Measurements from ENCODE around the gene HPCAL1.

The HPCAL1 gene

DNA sequence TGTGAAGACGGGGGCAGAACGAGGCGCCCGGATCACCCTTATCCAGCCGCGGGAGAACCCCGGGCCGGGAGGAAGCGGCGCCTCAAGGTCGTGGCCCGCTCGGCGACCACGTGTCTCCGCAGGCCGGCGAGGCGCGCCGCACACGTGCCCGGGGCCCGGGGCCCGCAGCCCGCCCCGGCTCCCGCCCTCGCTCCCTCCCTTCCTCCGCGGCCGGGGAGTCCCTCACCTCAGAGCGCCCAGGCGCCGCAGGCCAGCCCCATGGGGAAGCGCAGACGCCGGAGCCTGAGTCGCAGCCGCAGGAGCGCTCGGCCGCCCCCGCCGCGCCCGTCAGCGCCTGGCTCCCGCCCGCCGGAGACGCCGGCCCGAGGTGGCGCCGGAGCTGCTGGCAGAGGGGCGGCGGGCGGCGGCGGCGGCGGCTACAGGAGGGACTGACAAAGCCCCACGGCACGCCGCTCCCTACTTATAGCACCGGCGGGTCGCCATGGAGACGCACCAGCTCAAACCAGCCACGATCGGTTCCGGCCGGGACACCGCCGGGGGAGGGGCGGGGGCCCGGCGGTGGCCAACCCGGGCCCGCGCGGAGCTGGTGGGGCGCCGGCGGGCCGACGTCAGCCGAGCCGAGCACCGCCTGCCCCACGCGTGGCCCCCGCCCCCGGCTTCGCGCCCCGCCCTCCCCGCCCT is 145.3 kb downstream of the HPCAL1 start, which contains the start of gene ODC1:
TSS of gene ODC1 (minus strand) at position 433 of the 681 bp plus-strand sequence. CDS start 3,295 bp downstream, outside the sequence.
- peaks cover 15 to 19% of the 10 kb centered on the region in 2 donors for H3K36me3 ChIP-seq (ENCODE audit: control insufficient read depth in 1 of 2, insufficient read depth in 2 of 2, low read length in 2 of 2)
- H3K9ac ChIP-seq (ENCODE audit: low read depth in 1 of 2, low read length in 2 of 2), result peak within 1 kb of the TSS; percentile 88 to 96
- no peaks in the 10 kb centered on the region for H3K9me3 ChIP-seq (ENCODE audit: control insufficient read depth in 1 of 2, low read length in 2 of 2)
- H3K27me3 ChIP-seq (ENCODE audit: control insufficient read depth in 1 of 2, insufficient read depth in 2 of 2, low read length in 2 of 2), result no peaks in the 10 kb centered on the region
- H3K4me3 ChIP-seq (ENCODE audit: low read depth in 1 of 2, low read length in 2 of 2), result peak within 1 kb of the TSS; percentile 71 to 74
- peak within 1 kb of the TSS; percentile 92 for H3K27ac ChIP-seq (ENCODE audit: low read depth, low read length)
- peaks cover 25 to 33% of the 10 kb centered on the region in 2 donors for H3K4me1 ChIP-seq (ENCODE audit: control insufficient read depth in 1 of 2, insufficient read depth in 2 of 2, low read length in 2 of 2)

DNA sequence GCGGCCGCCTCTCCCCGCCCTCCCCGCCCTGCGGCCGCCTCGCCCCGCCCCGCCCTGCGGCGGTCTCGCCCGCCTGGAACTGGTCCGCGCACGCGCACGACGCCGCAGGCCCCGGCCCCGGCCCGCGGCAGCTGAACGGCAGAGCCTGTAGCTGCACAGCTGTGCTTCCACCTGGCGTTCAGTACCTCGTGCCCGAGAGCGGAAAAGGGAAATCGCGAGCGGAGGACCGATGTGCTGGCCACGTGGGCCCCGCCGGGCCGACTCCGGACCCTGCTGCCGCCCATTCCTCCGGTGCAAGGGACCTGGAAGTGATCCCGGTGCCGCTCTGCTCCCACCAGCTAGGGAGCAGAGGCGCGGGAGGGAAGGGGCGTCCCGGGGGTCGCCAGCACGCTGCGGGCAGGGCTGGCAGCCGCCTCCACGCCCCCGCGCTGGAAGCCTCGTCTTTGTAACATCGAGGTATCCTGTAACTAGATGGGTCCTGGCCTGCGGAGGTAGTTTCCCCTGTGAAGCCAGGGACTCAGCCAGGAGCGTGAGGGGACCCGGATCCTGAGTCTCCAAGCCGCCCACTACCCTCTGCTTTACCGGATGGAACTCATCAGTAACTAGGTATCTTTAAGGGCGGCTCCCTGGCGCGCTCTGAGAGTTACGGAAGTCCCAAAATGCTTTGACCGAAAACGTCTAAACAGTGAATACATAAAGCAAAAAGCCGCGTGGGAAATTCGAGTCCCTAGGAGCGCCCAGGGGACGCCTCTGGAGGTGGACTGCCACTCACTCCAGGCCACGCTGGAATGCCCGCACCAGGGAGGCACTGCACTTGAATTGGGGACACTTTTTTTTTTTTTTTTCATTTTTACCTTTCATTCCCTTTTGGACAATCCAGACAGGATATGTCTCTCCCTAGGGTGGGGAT is 146.1 kb downstream of the HPCAL1 start:
- Histone ChIP-seq H3K27me3 (ENCODE audit: control insufficient read depth in 1 of 2, insufficient read depth in 2 of 2, low read length in 2 of 2) (no peaks in the 10 kb centered on the region), H3K9ac (ENCODE audit: low read depth in 1 of 2, low read length in 2 of 2) (peak overlapping the region; percentile 88 to 96), H3K9me3 (ENCODE audit: control insufficient read depth in 1 of 2, low read length in 2 of 2) (no peaks in the 10 kb centered on the region), H3K4me3 (ENCODE audit: low read depth in 1 of 2, low read length in 2 of 2) (peak overlapping the region; percentile 71 to 74), H3K4me1 (ENCODE audit: control insufficient read depth in 1 of 2, insufficient read depth in 2 of 2, low read length in 2 of 2) (peaks cover 25 to 33% of the 10 kb centered on the region in 2 donors), H3K36me3 (ENCODE audit: control insufficient read depth in 1 of 2, insufficient read depth in 2 of 2, low read length in 2 of 2) (peaks cover 8 to 11% of the 10 kb centered on the region in 2 donors), H3K27ac (ENCODE audit: low read depth, low read length) (peak overlapping the region; percentile 92)

DNA sequence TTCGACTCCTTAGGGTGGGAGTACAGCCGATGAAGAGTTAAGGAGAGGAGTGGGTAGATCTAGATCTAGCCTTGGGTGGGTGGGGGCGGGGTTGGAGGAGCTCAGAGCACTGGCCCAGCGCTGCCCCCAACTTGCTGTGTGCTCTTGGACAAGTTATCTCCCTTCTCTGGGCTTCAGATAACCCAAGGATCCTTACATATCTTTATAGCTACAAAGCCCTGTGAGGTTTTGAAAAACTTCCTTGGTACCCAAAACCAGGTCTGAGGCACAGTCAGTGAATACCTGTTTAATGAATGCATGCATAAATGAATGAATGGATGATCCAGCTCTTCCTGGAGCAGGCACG is 146.8 kb downstream of the HPCAL1 start:
- Histone ChIP-seq H3K27me3 (ENCODE audit: control insufficient read depth in 1 of 2, insufficient read depth in 2 of 2, low read length in 2 of 2) (no peaks in the 10 kb centered on the region), H3K27ac (ENCODE audit: low read depth, low read length) (no peak overlapping the region), H3K9ac (ENCODE audit: low read depth in 1 of 2, low read length in 2 of 2) (peak overlapping the region; percentile 70 to 96), H3K4me3 (ENCODE audit: low read depth in 1 of 2, low read length in 2 of 2) (peak overlapping the region; percentile 71 to 74), H3K4me1 (ENCODE audit: control insufficient read depth in 1 of 2, insufficient read depth in 2 of 2, low read length in 2 of 2) (peaks cover 25 to 33% of the 10 kb centered on the region in 2 donors), H3K36me3 (ENCODE audit: control insufficient read depth in 1 of 2, insufficient read depth in 2 of 2, low read length in 2 of 2) (peaks cover 3 to 4% of the 10 kb centered on the region in 2 donors), H3K9me3 (ENCODE audit: control insufficient read depth in 1 of 2, low read length in 2 of 2) (no peaks in the 10 kb centered on the region)

DNA sequence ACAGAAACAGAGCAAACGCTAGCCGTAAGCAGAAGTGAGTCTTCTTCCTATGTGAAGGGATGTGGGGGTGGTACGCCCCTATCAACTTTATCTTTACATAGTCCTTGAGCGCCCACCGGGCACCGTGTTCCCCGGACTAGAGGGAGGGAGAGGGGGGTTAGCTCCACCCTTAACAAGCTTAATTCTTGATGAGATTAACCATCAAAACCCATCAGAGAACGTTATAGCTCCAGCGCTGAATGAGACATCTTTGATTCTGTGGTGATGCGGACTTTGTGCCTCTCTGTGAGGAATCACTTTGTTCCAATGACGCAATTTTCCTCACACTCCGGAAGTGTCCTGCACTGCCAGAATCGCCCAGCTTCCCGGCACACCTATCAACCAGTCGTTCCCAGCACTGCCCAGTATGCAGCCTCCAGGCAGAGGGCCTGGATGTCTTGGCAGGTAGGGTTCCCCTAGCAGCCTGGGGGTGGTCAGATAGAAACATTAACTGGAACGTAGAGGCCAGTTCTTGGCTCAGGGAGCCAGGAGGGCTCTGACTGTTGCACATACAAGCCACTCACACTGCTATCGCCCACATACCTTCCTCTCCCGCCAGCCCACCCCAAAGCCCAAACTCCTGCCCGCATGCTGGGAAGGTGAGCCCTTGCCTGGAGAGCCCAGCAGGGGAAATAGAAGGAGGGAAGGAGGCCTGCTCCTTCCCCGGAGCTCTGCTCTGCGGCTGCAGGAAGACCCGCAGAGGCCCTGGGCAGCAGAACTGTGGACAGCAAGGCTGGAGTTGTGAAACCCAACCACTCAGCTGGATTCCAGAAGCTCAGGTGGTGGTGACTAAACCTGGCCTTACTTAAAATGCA is 147.4 kb downstream of the HPCAL1 start:
- no peaks in the 10 kb centered on the region for H3K9me3 ChIP-seq (ENCODE audit: control insufficient read depth in 1 of 2, low read length in 2 of 2)
- H3K4me3 ChIP-seq (ENCODE audit: low read depth in 1 of 2, low read length in 2 of 2), result peak overlapping the region; percentile 71 to 74
- peak overlapping the region; percentile 70 to 96 for H3K9ac ChIP-seq (ENCODE audit: low read depth in 1 of 2, low read length in 2 of 2)
- H3K36me3 ChIP-seq (ENCODE audit: control insufficient read depth in 1 of 2, insufficient read depth in 2 of 2, low read length in 2 of 2), result no peaks in the 10 kb centered on the region
- H3K4me1 ChIP-seq (ENCODE audit: control insufficient read depth in 1 of 2, insufficient read depth in 2 of 2, low read length in 2 of 2), result peaks cover 24 to 31% of the 10 kb centered on the region in 2 donors
- no peaks in the 10 kb centered on the region for H3K27me3 ChIP-seq (ENCODE audit: control insufficient read depth in 1 of 2, insufficient read depth in 2 of 2, low read length in 2 of 2)
- H3K27ac ChIP-seq (ENCODE audit: low read depth, low read length), result peak overlapping the region; percentile 8

DNA sequence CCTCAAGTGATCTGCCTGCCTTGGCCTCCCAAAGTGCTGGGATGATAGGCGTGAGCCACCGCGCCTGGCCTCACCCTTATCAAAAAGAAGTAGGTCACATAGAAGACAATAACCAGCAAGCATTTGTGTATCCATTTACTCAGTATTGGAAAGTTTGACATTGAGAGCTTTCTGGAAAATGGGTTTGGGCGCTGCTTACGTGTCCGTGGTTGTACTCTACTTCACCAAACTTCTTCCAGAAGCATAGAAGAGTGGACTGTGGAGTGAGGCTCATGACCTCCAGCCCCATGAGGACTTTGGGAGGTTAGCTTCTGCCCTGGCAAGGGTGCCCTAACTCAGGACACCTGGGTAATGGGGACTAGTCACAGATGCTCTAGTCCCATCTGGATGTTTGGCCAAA is 149.1 kb downstream of the HPCAL1 start:
- H3K9me3 ChIP-seq (ENCODE audit: control insufficient read depth in 1 of 2, low read length in 2 of 2), result no peaks in the 10 kb centered on the region
- no peak overlapping the region for H3K4me3 ChIP-seq (ENCODE audit: low read depth in 1 of 2, low read length in 2 of 2)
- H3K9ac ChIP-seq (ENCODE audit: low read depth in 1 of 2, low read length in 2 of 2), result peak overlapping the region in 1 of 2 donors; percentile 15
- H3K4me1 ChIP-seq (ENCODE audit: control insufficient read depth in 1 of 2, insufficient read depth in 2 of 2, low read length in 2 of 2), result peaks cover 20 to 23% of the 10 kb centered on the region in 2 donors
- no peaks in the 10 kb centered on the region for H3K27me3 ChIP-seq (ENCODE audit: control insufficient read depth in 1 of 2, insufficient read depth in 2 of 2, low read length in 2 of 2)
- no peaks in the 10 kb centered on the region for H3K36me3 ChIP-seq (ENCODE audit: control insufficient read depth in 1 of 2, insufficient read depth in 2 of 2, low read length in 2 of 2)
- H3K27ac ChIP-seq (ENCODE audit: low read depth, low read length), result no peak overlapping the region

DNA sequence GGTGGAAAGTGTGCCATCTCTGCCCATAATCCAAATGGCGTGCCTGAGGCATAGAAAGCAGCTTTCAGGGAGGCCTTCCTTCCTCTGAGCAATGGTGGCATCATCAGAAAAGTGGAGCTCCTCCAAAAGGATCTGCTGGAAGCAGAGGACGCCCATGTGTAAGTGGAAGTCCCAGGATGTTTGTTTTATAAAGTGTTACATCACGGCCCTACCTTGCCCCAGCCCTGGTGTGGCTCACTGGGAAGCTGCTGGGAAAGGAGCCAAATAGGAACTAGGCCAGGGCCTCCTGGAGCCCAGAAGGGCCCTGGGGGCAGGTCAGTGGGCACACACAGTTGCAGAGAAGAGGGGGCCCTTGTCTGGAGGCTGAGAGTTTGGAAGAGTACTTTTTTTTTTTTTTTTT is 149.6 kb downstream of the HPCAL1 start:
- no peaks in the 10 kb centered on the region for H3K36me3 ChIP-seq (ENCODE audit: control insufficient read depth in 1 of 2, insufficient read depth in 2 of 2, low read length in 2 of 2)
- no peak overlapping the region for H3K27ac ChIP-seq (ENCODE audit: low read depth, low read length)
- peaks cover 19 to 20% of the 10 kb centered on the region in 2 donors for H3K4me1 ChIP-seq (ENCODE audit: control insufficient read depth in 1 of 2, insufficient read depth in 2 of 2, low read length in 2 of 2)
- H3K4me3 ChIP-seq (ENCODE audit: low read depth in 1 of 2, low read length in 2 of 2), result no peak overlapping the region
- no peaks in the 10 kb centered on the region for H3K9me3 ChIP-seq (ENCODE audit: control insufficient read depth in 1 of 2, low read length in 2 of 2)
- H3K27me3 ChIP-seq (ENCODE audit: control insufficient read depth in 1 of 2, insufficient read depth in 2 of 2, low read length in 2 of 2), result no peaks in the 10 kb centered on the region
- peak overlapping the region in 1 of 2 donors; percentile 15 for H3K9ac ChIP-seq (ENCODE audit: low read depth in 1 of 2, low read length in 2 of 2)

DNA sequence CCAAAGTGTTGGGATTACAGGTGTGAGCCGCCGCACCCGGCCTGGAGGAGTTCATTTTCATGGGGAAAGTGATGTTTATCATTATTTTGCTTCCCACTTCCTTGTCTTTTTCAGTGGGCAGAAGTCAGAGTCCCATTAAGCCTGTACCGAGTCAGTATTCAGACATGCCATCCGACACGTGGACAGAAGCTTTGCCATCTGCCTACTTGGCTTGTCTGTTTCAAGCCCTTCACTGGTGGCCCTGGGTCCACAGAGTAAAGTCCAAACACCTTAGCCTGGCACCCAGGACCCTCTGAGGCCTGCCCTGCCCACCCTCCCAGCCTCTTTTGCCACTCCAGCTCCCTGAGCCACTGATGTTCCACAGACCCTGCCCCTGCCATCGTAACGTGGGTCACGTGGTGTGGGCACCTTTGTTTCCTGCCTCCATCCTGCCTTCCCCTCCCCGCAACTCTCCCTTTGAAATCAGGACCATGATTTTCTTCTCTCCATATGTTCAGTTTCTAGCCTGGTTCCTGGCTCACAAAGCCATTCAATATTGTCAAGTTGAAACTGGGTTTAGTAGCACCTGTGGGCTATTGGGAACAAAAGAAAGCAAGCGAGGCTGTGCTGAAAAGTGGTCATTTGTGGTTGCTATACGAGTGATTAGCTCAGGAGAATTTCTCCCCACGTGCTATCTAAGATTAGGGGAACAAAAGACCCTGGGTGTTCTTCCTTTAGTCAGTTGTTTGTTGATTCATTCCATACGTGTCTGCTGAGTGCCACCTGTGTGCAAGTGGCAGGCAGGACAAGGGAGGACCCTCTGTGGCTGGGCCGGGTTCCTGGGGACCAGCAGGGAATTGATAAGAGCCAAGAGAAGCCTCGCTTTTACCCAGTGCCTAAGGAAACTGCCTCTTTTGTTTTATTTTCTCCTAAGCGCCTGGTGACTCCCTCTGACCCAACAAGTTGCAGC is 150.5 kb downstream of the HPCAL1 start:
- Histone ChIP-seq H3K27ac (ENCODE audit: low read depth, low read length) (no peak overlapping the region), H3K4me3 (ENCODE audit: low read depth in 1 of 2, low read length in 2 of 2) (no peak overlapping the region), H3K27me3 (ENCODE audit: control insufficient read depth in 1 of 2, insufficient read depth in 2 of 2, low read length in 2 of 2) (no peaks in the 10 kb centered on the region), H3K9ac (ENCODE audit: low read depth in 1 of 2, low read length in 2 of 2) (no peak overlapping the region), H3K9me3 (ENCODE audit: control insufficient read depth in 1 of 2, low read length in 2 of 2) (no peaks in the 10 kb centered on the region), H3K4me1 (ENCODE audit: control insufficient read depth in 1 of 2, insufficient read depth in 2 of 2, low read length in 2 of 2) (peaks cover 20% of the 10 kb centered on the region in 2 donors), H3K36me3 (ENCODE audit: control insufficient read depth in 1 of 2, insufficient read depth in 2 of 2, low read length in 2 of 2) (no peaks in the 10 kb centered on the region)

DNA sequence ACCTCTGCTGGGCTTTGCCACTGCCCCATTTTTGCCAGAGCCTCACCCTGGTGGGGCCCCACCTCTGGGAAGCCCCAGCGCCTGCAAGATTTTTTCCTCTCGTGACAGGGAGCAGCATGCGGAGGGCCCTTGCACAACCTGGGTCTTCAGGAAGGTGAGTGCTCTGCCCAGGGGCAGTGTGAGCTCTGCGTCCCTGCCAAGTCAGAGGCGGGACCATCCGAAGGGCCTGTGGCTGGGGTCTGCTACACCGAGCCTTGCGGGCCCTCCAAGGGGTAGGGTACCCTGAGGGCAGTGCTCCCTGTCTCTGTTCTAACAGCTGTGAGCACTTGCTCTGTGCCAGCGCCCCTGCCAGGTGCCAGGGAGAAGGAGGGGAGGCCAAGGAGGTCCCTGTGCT is 151.2 kb downstream of the HPCAL1 start:
- Histone ChIP-seq H3K27me3 (ENCODE audit: control insufficient read depth in 1 of 2, insufficient read depth in 2 of 2, low read length in 2 of 2) (no peaks in the 10 kb centered on the region), H3K4me1 (ENCODE audit: control insufficient read depth in 1 of 2, insufficient read depth in 2 of 2, low read length in 2 of 2) (peaks cover 18 to 23% of the 10 kb centered on the region in 2 donors), H3K9ac (ENCODE audit: low read depth in 1 of 2, low read length in 2 of 2) (no peak overlapping the region), H3K9me3 (ENCODE audit: control insufficient read depth in 1 of 2, low read length in 2 of 2) (no peaks in the 10 kb centered on the region), H3K27ac (ENCODE audit: low read depth, low read length) (no peak overlapping the region), H3K36me3 (ENCODE audit: control insufficient read depth in 1 of 2, insufficient read depth in 2 of 2, low read length in 2 of 2) (no peaks in the 10 kb centered on the region), H3K4me3 (ENCODE audit: low read depth in 1 of 2, low read length in 2 of 2) (no peak overlapping the region)

DNA sequence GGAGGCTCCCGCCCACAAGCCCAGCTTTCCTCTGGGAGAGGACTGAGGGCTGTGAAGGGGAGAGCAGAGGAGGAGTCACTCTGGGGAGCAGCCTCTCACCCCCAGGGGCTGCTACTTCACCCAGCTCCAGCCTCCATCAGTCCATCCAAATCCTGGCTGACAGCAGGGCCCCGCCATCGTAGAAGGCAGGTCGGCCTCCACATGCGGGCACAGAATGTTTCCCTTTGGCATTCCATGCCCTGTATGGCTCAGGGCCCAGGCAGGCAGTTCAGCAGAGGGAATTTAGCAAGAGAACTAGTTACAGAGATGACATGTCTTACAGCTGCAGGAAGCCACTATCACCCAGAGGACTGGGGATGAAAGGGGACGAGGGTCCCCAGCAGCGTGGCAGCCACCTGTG is 151.8 kb downstream of the HPCAL1 start:
- no peak overlapping the region for H3K9ac ChIP-seq (ENCODE audit: low read depth in 1 of 2, low read length in 2 of 2)
- no peak overlapping the region for H3K27ac ChIP-seq (ENCODE audit: low read depth, low read length)
- peaks cover 12 to 22% of the 10 kb centered on the region in 2 donors for H3K4me1 ChIP-seq (ENCODE audit: control insufficient read depth in 1 of 2, insufficient read depth in 2 of 2, low read length in 2 of 2)

More for the DNA sequence above, 151.8 kb downstream of the HPCAL1 start:
- Histone ChIP-seq H3K9me3 (ENCODE audit: control insufficient read depth in 1 of 2, low read length in 2 of 2) (no peaks in the 10 kb centered on the region), H3K27me3 (ENCODE audit: control insufficient read depth in 1 of 2, insufficient read depth in 2 of 2, low read length in 2 of 2) (no peaks in the 10 kb centered on the region), H3K4me3 (ENCODE audit: low read depth in 1 of 2, low read length in 2 of 2) (no peak overlapping the region), H3K36me3 (ENCODE audit: control insufficient read depth in 1 of 2, insufficient read depth in 2 of 2, low read length in 2 of 2) (no peaks in the 10 kb centered on the region)
